OCI-LY3 (cell line): ENCODE results near the gene EXOC4.
A peak's percentile ranks its signal among the peaks of the same experiment; 100 is the strongest.
"Not testable (repeated sequence)": the region's sequence is repeated elsewhere in the genome, so short reads cannot be mapped to it uniquely, and the experiment has no call there.

Experiments used
- H2AFZ ChIP-seq: fragments of 200-600, 300-600 bp; shearing (Covaris generic); 2 replicates; pipeline ENCODE4 v1.6.0; 2014; ENCODE audit warnings: antibody characterized with exemption, low read depth, low read length
- H3K27ac ChIP-seq: fragments of 200-600, 300-600 bp; sonication (generic); 2 replicates; pipeline ENCODE4 v1.5.1; 2014; ENCODE audit warnings: mild to moderate bottlenecking, low read length, moderate library complexity, mixed read lengths
- H3K27me3 ChIP-seq: fragments of 200-600, 300-600 bp; sonication (generic); 2 replicates; pipeline ENCODE4 v1.6.1; 2014; ENCODE audit warnings: low read depth, low read length, mixed read lengths
- H3K36me3 ChIP-seq: fragments of 200-600, 300-600 bp; sonication (generic); replicated peaks from 2 replicates; pipeline ENCODE3; 2014; ENCODE audit warnings: low read depth, low read length, mixed read lengths
- H3K4me1 ChIP-seq: fragments of 300-600, 200-600 bp; sonication (generic); 2 replicates; pipeline ENCODE4 v1.6.1; 2014; ENCODE audit warnings: low read length, mixed read lengths
- H3K4me2 ChIP-seq: fragments of 200-600, 300-600 bp; sonication (generic); 2 replicates; pipeline ENCODE4 v1.6.1; 2014; ENCODE audit warnings: low read length, mixed read lengths
- H3K4me3 ChIP-seq: fragments of 300-600, 200-600 bp; sonication (generic); 2 replicates; pipeline ENCODE4 v1.5.1; 2014; ENCODE audit warnings: antibody characterized with exemption, mild to moderate bottlenecking, low read length, moderate library complexity
- H3K79me2 ChIP-seq: fragments of 300-600, 200-600 bp; shearing (Covaris generic); 2 replicates; pipeline ENCODE4 v1.6.1; 2014; ENCODE audit warnings: mild to moderate bottlenecking, low read length, mixed read lengths
- H3K9ac ChIP-seq: fragments of 300-600, 200-600 bp; shearing (Covaris generic); 2 replicates; pipeline ENCODE4 v1.6.0; 2014; ENCODE audit warnings: mild to moderate bottlenecking, low read length, moderate library complexity
- H3K9me3 ChIP-seq: fragments of 200-600, 300-600 bp; shearing (Covaris generic); 2 replicates; pipeline ENCODE4 v1.6.1; 2014; ENCODE audit warnings: low read length, mixed read lengths; ENCODE audit not compliant: insufficient read depth
- H4K20me1 ChIP-seq: fragments of 200-600, 300-600 bp; sonication (generic); 2 replicates; pipeline ENCODE4 v1.6.1; 2016; ENCODE audit warnings: low read length, mixed read lengths; ENCODE audit not compliant: insufficient read depth
- EZH2phosphoT487 ChIP-seq: fragments of 200-600 bp; shearing (Covaris generic); IDR thresholded peaks from 2 replicates; pipeline ENCODE4 v1.6.1; 2018; ENCODE audit warnings: antibody characterized with exemption, mixed run types, low read depth
- TF ChIP-seq, protein P1 (sequence below): fragments of 200-600, 300-600 bp; sonication (generic); IDR thresholded peaks from 2 replicates; pipeline ENCODE4 v1.5.1; 2014; ENCODE audit warnings: antibody characterized with exemption, low read length, low read depth

EXOC4 gene

DNA sequence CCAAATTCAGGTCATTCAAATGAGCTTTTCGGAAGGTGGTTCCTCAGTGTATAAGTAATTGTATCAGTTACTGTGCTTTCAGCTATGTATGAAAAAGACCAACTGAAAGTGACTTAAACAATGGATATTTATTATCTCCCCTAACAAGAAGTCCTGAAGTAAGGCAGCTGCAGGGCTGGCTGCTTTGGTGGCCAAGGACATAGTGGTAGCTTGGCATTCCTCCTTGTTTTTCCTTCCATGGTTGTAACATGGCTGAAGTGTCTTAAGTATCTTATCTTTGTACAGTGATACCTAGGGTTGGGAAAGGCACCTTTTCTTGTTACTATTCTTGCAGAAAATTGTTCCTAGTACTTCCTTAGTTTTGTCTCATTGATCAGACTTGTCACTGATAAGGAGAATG is 21.4 kb downstream of the EXOC4 start:
- Histone ChIP-seq H4K20me1 (peaks cover 13% of the 10 kb centered on the region), H3K4me3 (no peak overlapping the region), H2AFZ (no peak overlapping the region), H3K79me2 (peaks cover 9% of the 10 kb centered on the region), H3K4me1 (no peaks in the 10 kb centered on the region), H3K27ac (no peak overlapping the region), H3K9ac (no peak overlapping the region), H3K36me3 (peaks cover 10% of the 10 kb centered on the region), H3K4me2 (no peak overlapping the region), H3K27me3 (no peaks in the 10 kb centered on the region), H3K9me3 (no peaks in the 10 kb centered on the region)
- no peak for TF ChIP-seq EZH2phosphoT487
- TF ChIP-seq, protein P1, sequence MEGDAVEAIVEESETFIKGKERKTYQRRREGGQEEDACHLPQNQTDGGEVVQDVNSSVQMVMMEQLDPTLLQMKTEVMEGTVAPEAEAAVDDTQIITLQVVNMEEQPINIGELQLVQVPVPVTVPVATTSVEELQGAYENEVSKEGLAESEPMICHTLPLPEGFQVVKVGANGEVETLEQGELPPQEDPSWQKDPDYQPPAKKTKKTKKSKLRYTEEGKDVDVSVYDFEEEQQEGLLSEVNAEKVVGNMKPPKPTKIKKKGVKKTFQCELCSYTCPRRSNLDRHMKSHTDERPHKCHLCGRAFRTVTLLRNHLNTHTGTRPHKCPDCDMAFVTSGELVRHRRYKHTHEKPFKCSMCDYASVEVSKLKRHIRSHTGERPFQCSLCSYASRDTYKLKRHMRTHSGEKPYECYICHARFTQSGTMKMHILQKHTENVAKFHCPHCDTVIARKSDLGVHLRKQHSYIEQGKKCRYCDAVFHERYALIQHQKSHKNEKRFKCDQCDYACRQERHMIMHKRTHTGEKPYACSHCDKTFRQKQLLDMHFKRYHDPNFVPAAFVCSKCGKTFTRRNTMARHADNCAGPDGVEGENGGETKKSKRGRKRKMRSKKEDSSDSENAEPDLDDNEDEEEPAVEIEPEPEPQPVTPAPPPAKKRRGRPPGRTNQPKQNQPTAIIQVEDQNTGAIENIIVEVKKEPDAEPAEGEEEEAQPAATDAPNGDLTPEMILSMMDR = no peak

DNA sequence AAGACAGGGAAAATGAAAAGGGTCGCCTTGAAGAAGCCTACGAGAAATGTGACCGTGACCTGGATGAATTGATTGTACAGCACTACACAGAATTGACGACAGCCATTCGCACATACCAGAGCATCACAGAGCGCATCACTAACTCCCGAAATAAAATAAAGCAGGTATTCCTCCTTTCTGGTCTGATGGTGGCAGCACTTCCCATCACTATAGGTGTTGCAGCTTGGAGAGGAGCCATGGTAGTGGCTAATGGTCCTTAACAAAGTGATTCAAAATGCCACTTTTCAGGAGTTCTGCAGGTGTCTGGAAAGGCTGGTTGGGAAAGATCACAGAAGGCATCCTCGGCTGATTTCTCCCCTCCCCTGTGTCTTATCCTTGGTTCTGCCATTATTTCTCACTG is 22.1 kb downstream of the EXOC4 start:
- Histone ChIP-seq H3K79me2 (peaks cover 9% of the 10 kb centered on the region), H3K4me3 (no peak overlapping the region), H3K9me3 (no peaks in the 10 kb centered on the region), H2AFZ (no peak overlapping the region), H3K4me1 (no peaks in the 10 kb centered on the region), H4K20me1 (peaks cover 13% of the 10 kb centered on the region), H3K27me3 (no peaks in the 10 kb centered on the region), H3K27ac (no peak overlapping the region), H3K4me2 (no peak overlapping the region), H3K9ac (no peak overlapping the region), H3K36me3 (peaks cover 14% of the 10 kb centered on the region)
- TF ChIP-seq, protein P1 = peak; percentile 18; the same call in 1 of the 2 replicates
- TF ChIP-seq EZH2phosphoT487 = no peak

DNA sequence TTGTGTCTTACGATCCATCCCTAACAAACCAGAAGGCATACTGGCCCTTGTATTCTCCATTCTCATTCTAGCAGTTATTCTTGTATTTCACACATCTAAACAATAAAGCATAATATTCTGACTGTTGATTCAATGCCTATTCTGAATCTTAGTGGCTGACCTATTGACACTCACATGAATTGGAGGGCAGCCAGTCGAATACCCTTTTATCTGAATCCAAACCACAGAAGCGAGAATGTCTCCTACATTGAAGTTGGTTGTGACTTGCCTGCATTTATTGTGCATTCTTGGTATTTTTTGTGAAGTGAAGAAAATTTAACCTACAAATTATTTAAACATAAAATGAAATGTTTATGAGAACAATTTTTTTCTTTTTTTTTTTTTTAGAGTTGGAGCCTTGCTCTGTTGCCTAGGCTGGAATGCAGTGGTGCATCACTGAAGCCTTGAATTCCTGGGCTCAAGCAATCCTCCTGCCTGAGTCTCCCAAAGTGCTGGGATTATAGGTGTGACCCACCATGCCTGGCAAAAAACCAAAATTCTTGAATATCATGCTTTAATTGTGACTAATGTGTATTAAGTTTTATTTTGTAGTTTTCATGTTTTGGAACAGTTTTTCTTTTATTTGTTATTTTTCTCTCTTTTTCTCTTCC is 22.7 kb downstream of the EXOC4 start:
- peaks cover 17% of the 10 kb centered on the region for H4K20me1 ChIP-seq
- H3K27me3 ChIP-seq = no peaks in the 10 kb centered on the region
- TF ChIP-seq EZH2phosphoT487 = no peak
- TF ChIP-seq, protein P1 = no peak

DNA sequence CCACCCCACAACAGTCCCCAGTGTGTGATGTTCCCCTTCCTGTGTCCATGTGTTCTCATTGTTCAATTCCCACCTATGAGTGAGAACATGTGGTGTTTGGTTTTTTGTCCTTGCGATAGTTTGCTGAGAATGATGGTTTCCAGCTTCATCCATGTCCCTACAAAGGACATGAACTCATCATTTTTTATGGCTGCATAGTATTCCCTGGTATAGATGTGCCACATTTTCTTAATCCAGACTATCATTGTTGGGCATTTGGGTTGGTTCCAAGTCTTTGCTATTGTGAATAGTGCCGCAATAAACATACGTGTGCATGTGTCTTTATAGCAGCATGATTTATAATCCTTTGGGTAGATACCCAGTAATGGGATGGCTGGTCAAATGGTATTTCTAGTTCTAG is 26.1 kb downstream of the EXOC4 start:
- H3K4me1 ChIP-seq, H3K4me2 ChIP-seq, H3K9ac ChIP-seq, H3K27ac ChIP-seq, H3K9me3 ChIP-seq, H3K27me3 ChIP-seq, H3K79me2 ChIP-seq, H2AFZ ChIP-seq, H3K4me3 ChIP-seq: not testable (repeated sequence)
- Histone ChIP-seq H4K20me1 (peaks cover 12% of the 10 kb centered on the region), H3K36me3 (peaks cover 14% of the 10 kb centered on the region)

More for the DNA sequence above, 22.7 kb downstream of the EXOC4 start:
- Histone ChIP-seq H3K9me3 (no peaks in the 10 kb centered on the region), H3K36me3 (peaks cover 14% of the 10 kb centered on the region), H2AFZ (no peak overlapping the region), H3K27ac (no peak overlapping the region), H3K79me2 (peaks cover 9% of the 10 kb centered on the region), H3K4me2 (no peak overlapping the region), H3K4me1 (no peaks in the 10 kb centered on the region), H3K9ac (no peak overlapping the region), H3K4me3 (no peak overlapping the region)
